Suprapubic skin (tissue), 3 donors: ENCODE results near the gene RAB22A.

Experiments
- CTCF ChIP-seq, 2 donors: fragments of 200-600 bp in 1 of 2; fragments of 450-650 bp in 1 of 2; sonication (generic) in 1 of 2; IDR thresholded peaks; one replicate each; pipeline ENCODE4 v1.5.1; 2016 to 2019; ENCODE audit warnings: antibody characterized with exemption in 2 of 2, mild to moderate bottlenecking in 1 of 2, moderate library complexity in 1 of 2
- POLR2A ChIP-seq, 2 donors: fragments of 450-650 bp; IDR thresholded peaks; one replicate each; pipeline ENCODE4 v1.6.1; 2017; ENCODE audit warnings: antibody characterized with exemption in 2 of 2, mild to moderate bottlenecking in 2 of 2, moderate library complexity in 2 of 2

- TF ChIP-seq POLR2A (IDR thresholded peaks at IDR 0.05) = no peak
- TF ChIP-seq CTCF (IDR thresholded peaks at IDR 0.05) = no peak
These were observed 3.9 kb downstream of the RAB22A start for GRCh38 chr20:58313396-58313795.
